Spinal cord (tissue), 10 donors: ENCODE results near the gene TRIO. TPM values are rescaled to one million over a fixed set of nuclear protein-coding genes. Genes with fewer than 3 reads are reported as not detected.

Experiments
- DNase-seq, 6 donors: peaks; one replicate each; pipeline versions ENCODE4 v3.0.0 to v3.0.0-alpha.2; 2013 to 2015; ENCODE audit warnings: low spot score in 6 of 6, low read depth in 4 of 6
- H3K27ac ChIP-seq: one replicate; pipeline ENCODE4 v1.5.1; 2013; ENCODE audit warnings: low read depth, low read length, control low read depth
- H3K27me3 ChIP-seq: one replicate; pipeline ENCODE4 v1.6.1; 2013; ENCODE audit warnings: low read length; ENCODE audit not compliant: control insufficient read depth, insufficient read depth
- H3K36me3 ChIP-seq: one replicate; pipeline ENCODE4 v1.6.1; 2013; ENCODE audit warnings: low read length; ENCODE audit not compliant: control insufficient read depth, insufficient read depth
- H3K4me1 ChIP-seq: one replicate; pipeline ENCODE4 v1.6.1; 2013; ENCODE audit warnings: low read length; ENCODE audit not compliant: control insufficient read depth, insufficient read depth
- H3K4me3 ChIP-seq: one replicate; pipeline ENCODE4 v1.5.1; 2013; ENCODE audit warnings: low read depth, low read length, control low read depth
- H3K9me3 ChIP-seq: one replicate; pipeline ENCODE4 v1.6.1; 2013; ENCODE audit warnings: low read length; ENCODE audit not compliant: control insufficient read depth, insufficient read depth
- WGBS: methylation state at CpG from one replicate; pipeline ENCODE4 v1.1.5; 2013; ENCODE audit warnings: missing lambda C conversion rate; ENCODE audit not compliant: insufficient coverage; 5-methylcytosine and 5-hydroxymethylcytosine counted together
- polyA plus RNA-seq, 2 donors: library from polyadenylated mRNA; unstranded; fragments of 120-200 nt; gene quantifications; one replicate each; pipeline ENCODE4 v1.2.1, GENCODE V29; 2013; ENCODE audit not compliant: insufficient read length in 2 of 2
- total RNA-seq, 2 donors: library from RNA; depleted of rRNA in 1 of 2; stranded (reverse); fragments of 120-200 nt in 1 of 2; fragments of >200 nt in 1 of 2; gene quantifications; one replicate each; pipeline versions ENCODE4 v1.2.3 to v1.2.4, GENCODE V29; 2013 to 2014
- donor health status: healthy.

The TRIO gene
- total and polyA plus RNA-seq, 4 donors, result 175 to 253 (median 240) TPM

- Histone ChIP-seq H3K4me3 (no peak overlapping the region), H3K27me3 (no peaks in the 10 kb centered on the region), H3K27ac (no peak overlapping the region), H3K36me3 (no peaks in the 10 kb centered on the region), H3K4me1 (peaks cover 18% of the 10 kb centered on the region), H3K9me3 (no peaks in the 10 kb centered on the region)
- DNase-seq, result no peak
- WGBS, result no CpG with 5 or more reads among the region's 9 CpGs
Observed at GRCh38 chr5:14209222-14209822, 66.2 kb downstream of the TRIO start.

DNA sequence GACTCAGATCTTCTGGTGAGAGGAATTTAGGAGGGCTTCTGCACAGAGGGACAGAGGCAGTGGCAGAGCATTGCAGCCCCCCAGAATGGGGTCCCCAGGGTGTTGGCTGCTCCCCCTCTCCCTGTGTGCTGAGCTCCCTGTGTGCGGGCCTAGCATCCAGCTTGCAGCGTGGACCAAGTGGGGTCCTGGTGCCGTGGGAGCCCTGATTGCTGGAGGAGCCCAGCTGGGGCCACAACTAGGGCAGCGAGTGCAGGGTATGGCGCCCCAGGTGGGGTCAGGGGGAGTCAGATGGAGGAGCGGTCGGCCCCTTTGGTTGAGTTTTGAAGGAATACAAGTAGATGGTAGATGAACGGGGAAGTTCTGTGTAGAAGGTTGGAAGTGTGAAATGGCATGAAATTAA, 66.7 kb downstream of the TRIO start:
- H3K27ac ChIP-seq, result no peak overlapping the region
- DNase-seq, result no peak
- peaks cover 16% of the 10 kb centered on the region for H3K4me1 ChIP-seq
- H3K27me3 ChIP-seq, result no peaks in the 10 kb centered on the region
- H3K4me3 ChIP-seq, result no peak overlapping the region
- H3K9me3 ChIP-seq, result no peaks in the 10 kb centered on the region
- no peaks in the 10 kb centered on the region for H3K36me3 ChIP-seq
- WGBS, result 92% methylated on average over 6 of the region's 8 CpGs

DNA sequence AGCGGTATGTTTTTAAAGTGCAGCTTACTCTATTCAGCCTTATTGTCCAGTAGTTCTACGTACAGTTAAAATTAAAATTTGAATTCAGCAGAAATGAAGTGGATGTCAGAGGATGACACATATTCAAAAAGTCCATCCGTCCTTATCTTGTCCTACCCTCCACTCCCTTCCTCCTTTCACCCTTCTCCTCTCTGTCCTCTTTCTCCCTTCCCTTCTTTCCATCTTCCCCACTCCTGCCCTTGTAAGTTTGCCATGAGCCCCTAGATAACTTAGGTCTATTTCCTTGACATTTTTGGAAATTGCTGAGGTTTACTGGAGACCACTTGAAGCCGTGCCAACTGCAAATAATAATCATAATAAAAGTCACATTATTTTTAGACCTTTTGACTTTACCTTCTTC, 67.6 kb downstream of the TRIO start:
- H3K36me3 ChIP-seq, result no peaks in the 10 kb centered on the region
- no peak overlapping the region for H3K27ac ChIP-seq
- H3K4me1 ChIP-seq, result peaks cover 12% of the 10 kb centered on the region
- no peaks in the 10 kb centered on the region for H3K27me3 ChIP-seq
- no peak overlapping the region for H3K4me3 ChIP-seq
- no peaks in the 10 kb centered on the region for H3K9me3 ChIP-seq
- no peak for DNase-seq
- WGBS, result no CpG with 5 or more reads among the region's 4 CpGs

DNA sequence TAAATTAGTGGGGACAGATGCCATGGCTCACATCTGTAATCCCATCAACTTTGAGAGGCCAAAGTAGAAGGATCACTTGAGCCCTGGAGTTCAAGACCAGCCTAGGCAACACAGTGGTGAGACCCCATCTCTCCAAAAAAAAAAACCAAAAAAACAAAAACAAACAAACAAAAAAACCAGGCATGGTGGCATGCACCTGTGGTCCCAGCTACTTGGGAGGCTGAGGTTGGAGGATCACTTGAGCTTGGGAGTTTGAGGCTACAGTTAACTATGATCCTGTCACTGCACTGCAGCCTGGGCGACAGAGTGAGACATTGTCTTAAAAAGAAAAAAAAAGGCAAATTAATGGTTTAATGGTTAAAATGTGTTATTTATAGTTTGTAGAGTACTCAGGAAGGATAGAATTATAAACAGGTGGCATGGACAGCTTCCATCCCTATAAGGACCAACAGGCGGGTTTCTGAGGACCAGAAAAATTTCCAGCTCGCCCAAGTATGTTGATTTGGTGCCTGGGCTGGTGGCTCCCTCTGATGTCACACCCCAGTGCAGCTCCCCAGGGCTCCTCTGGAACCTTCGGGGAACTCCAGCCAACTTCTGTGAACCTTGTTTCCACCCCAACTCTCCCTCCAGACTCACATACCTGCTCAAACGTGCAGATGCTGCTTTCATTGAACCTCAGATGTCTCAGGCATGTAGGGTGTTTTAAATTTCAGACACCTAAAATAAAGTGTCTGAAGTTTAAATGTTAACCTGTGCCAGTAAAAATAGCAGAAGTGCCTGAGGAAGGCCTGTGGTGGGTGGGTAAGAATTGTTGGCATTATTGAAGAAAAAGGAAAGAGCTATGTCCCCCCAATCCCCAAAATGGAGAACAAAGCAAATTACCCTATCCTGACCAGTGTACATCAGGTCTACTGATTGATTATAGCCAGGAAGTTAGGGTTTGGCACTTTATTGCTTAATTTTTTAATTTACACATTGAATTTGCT, 69.0 kb downstream of the TRIO start:
- WGBS, result 93% methylated on average over 3 of the region's 5 CpGs
- DNase-seq, result no peak
- no peaks in the 10 kb centered on the region for H3K27me3 ChIP-seq
- H3K9me3 ChIP-seq, result no peaks in the 10 kb centered on the region
- no peaks in the 10 kb centered on the region for H3K36me3 ChIP-seq
- peaks cover 16% of the 10 kb centered on the region for H3K4me1 ChIP-seq
- no peak overlapping the region for H3K27ac ChIP-seq
- H3K4me3 ChIP-seq, result no peak overlapping the region

DNA sequence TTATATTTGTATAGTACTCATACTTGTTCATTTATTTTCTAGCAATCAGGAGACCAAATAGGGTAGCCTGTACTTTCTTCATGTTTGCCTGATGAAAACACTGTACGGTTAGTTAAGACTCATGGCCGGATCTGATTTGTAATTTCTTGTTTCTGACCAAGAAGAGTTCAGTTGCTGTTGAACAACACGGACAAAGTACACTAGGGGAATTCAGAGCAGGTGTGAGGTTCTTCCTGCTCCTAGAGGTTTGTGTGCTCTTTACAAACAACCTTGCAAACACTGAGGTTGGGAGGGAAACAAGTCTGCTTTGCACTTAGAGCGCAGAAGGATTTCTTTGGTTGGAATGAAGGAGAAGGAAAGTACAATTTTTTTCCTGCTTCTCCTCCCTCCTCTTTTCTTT, 69.7 kb downstream of the TRIO start:
- Histone ChIP-seq H3K27me3 (no peaks in the 10 kb centered on the region), H3K4me3 (no peak overlapping the region), H3K4me1 (peaks cover 21% of the 10 kb centered on the region), H3K27ac (no peak overlapping the region), H3K36me3 (no peaks in the 10 kb centered on the region), H3K9me3 (no peaks in the 10 kb centered on the region)
- DNase-seq, result no peak
- 40% methylated on average over 1 of the region's 4 CpGs for WGBS

DNA sequence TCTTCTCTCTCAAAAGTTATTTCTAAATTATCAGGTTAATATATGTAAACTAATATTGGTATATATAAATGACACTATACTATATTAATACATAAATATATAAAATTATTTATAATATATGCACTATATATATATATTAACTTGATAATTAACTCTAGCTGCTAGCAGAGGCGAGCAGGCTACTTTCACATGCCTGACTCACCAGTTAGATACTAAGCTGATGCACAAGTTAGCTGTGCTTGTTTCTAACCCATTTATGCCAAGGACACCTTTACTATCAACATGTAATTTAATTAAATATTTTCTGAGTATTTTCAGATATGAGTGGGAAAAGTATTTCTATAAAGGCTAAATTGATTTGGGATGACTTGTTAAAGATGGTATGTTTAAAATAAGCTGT, 70.1 kb downstream of the TRIO start:
- no peak for DNase-seq
- Histone ChIP-seq H3K36me3 (no peaks in the 10 kb centered on the region), H3K27ac (no peak overlapping the region), H3K4me3 (no peak overlapping the region), H3K9me3 (no peaks in the 10 kb centered on the region), H3K27me3 (no peaks in the 10 kb centered on the region), H3K4me1 (peaks cover 22% of the 10 kb centered on the region)
- no CpG with 5 or more reads among the region's 1 CpG for WGBS

DNA sequence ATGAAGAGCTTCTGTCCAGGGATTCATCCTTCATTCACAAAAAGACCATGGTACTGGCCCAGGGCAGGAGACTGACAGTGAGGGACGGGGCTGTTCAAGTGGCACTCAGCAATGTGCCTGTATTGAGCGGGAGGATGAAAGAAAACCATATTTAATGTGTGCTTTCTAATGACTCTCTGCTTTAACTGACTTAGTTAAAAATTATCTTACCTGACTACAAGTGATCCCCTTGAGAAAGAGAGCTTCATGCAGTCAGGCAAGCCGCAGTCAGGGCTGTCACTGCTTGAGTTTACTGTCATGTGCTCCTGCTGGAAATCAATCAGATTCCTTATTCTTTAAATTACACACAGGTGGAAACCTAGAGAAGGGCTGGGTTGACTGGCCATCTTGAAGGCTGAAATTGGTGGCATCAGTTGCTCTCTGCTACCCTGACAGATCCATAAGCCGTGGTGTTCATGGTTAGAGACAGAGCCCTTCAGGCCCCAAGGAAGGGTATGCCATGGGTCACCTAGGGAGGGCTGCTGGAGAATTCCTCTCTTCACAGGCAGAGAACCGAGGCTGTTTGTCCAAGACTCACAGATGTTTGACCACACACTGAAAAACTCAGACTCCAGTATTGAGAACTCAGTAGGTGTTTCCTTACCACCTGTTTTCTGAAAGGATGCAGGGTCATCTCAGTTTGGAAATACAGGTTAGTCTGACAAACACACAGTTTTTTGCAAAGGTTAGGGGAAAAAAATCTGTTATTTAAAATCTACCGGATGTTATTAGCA, 70.9 kb downstream of the TRIO start:
- no peak overlapping the region for H3K4me3 ChIP-seq
- H3K36me3 ChIP-seq, result no peaks in the 10 kb centered on the region
- H3K27me3 ChIP-seq, result no peaks in the 10 kb centered on the region
- no peak overlapping the region for H3K27ac ChIP-seq
- H3K9me3 ChIP-seq, result no peaks in the 10 kb centered on the region
- no CpG with 5 or more reads among the region's 6 CpGs for WGBS
- DNase-seq, result no peak
- peaks cover 28% of the 10 kb centered on the region for H3K4me1 ChIP-seq

GRCh38 chr5:14215901-14216300, 72.8 kb downstream of the TRIO start:
- 82% methylated on average over 2 of the region's 6 CpGs for WGBS

DNA sequence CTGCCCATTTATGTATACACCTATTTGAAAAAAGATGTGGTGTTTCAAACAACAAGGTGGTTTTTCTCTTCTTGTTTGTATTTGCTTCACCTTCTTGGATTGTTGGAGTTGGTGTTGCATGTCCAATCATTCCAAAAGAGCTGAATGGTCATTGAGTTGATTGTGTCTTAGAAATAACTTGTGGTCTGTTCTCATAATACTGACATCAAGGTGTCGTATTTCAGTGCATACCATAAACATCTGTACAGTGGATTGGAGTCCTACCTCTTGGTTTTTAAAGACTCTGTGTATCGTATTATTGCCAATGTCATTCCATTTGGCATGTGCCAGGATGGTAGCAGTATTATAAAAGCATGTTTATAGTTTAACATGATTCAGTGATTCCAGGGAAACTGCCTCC, 73.2 kb downstream of the TRIO start:
- Histone ChIP-seq H3K27me3 (no peaks in the 10 kb centered on the region), H3K4me3 (no peak overlapping the region), H3K27ac (no peak overlapping the region), H3K36me3 (no peaks in the 10 kb centered on the region), H3K9me3 (no peaks in the 10 kb centered on the region), H3K4me1 (peaks cover 26% of the 10 kb centered on the region)
- WGBS, result 100% methylated on average over 1 of the region's 2 CpGs
- no peak for DNase-seq

More at GRCh38 chr5:14215901-14216300, 72.8 kb downstream of the TRIO start:
- H3K9me3 ChIP-seq, result no peaks in the 10 kb centered on the region
- H3K27me3 ChIP-seq, result no peaks in the 10 kb centered on the region
- no peak overlapping the region for H3K4me3 ChIP-seq
- no peak for DNase-seq
- H3K27ac ChIP-seq, result no peak overlapping the region
- peaks cover 26% of the 10 kb centered on the region for H3K4me1 ChIP-seq
- no peaks in the 10 kb centered on the region for H3K36me3 ChIP-seq
